Measurements from ENCODE around the gene SUPT4H1.
A peak's percentile ranks its signal among the peaks of the same experiment; 100 is the strongest.

The SUPT4H1 gene

GRCh38 chr17:58330997-58331814 lies 20.8 kb downstream of the SUPT4H1 start:
- no peak for DNase-seq (ENCODE audit: low spot score)
- no peak for FAIRE-seq

- DNase-seq (ENCODE audit: low spot score): no peak
These were observed 21.4 kb downstream of the SUPT4H1 start for GRCh38 chr17:58330538-58330996.

GRCh38 chr17:58329810-58330537 lies 22.0 kb downstream of the SUPT4H1 start:
- DNase-seq (ENCODE audit: low spot score): no peak
- FAIRE-seq: peak; percentile 9

More at GRCh38 chr17:58330538-58330996, 21.4 kb downstream of the SUPT4H1 start:
- FAIRE-seq: no peak

GRCh38 chr17:58329035-58329809 lies 22.8 kb downstream of the SUPT4H1 start:
- FAIRE-seq (peak; percentile 53), DNase-seq (ENCODE audit: low spot score) (no peak)

- FAIRE-seq (no peak), DNase-seq (ENCODE audit: low spot score) (no peak)
These were observed 23.6 kb downstream of the SUPT4H1 start, which contains the start of gene TSPOAP1 for GRCh38 chr17:58328195-58329034. TSPOAP1 (minus strand) TSS chr17:58328795; CDS start chr17:58327920, 875 bp downstream.

- FAIRE-seq (no peak), DNase-seq (ENCODE audit: low spot score) (no peak)
These were observed 24.4 kb downstream of the SUPT4H1 start for GRCh38 chr17:58327363-58328194.

GRCh38 chr17:58326609-58327362 lies 25.2 kb downstream of the SUPT4H1 start:
- DNase-seq (ENCODE audit: low spot score): no peak
- no peak for FAIRE-seq

- FAIRE-seq: no peak
- DNase-seq (ENCODE audit: low spot score): no peak
These were observed 26.0 kb downstream of the SUPT4H1 start for GRCh38 chr17:58325976-58326468.

GRCh38 chr17:58325289-58325726 lies 26.7 kb downstream of the SUPT4H1 start:
- no peak for DNase-seq (ENCODE audit: low spot score)
- peak; percentile 80 for FAIRE-seq

GRCh38 chr17:58324409-58325288 lies 27.4 kb downstream of the SUPT4H1 start:
- DNase-seq (ENCODE audit: low spot score) (peak; percentile 64), FAIRE-seq (peak; percentile 9)

GRCh38 chr17:58324056-58324408 lies 28.0 kb downstream of the SUPT4H1 start:
- FAIRE-seq: no peak
- no peak for DNase-seq (ENCODE audit: low spot score)

GRCh38 chr17:58323366-58324055 lies 28.5 kb downstream of the SUPT4H1 start:
- no peak for FAIRE-seq

GRCh38 chr17:58322581-58323185 lies 29.3 kb downstream of the SUPT4H1 start:
- no peak for DNase-seq (ENCODE audit: low spot score)
- FAIRE-seq: peak; percentile 73

More at GRCh38 chr17:58323366-58324055, 28.5 kb downstream of the SUPT4H1 start:
- DNase-seq (ENCODE audit: low spot score): no peak

- FAIRE-seq (peak; percentile 90), DNase-seq (ENCODE audit: low spot score) (no peak)
These were observed 30.2 kb downstream of the SUPT4H1 start for GRCh38 chr17:58321571-58322525.

- FAIRE-seq: no peak
These were observed 31.3 kb downstream of the SUPT4H1 start for GRCh38 chr17:58320570-58321323.

More at GRCh38 chr17:58320570-58321323, 31.3 kb downstream of the SUPT4H1 start:
- DNase-seq (ENCODE audit: low spot score): no peak
